GM13977 (cell line): ENCODE measurements around the gene C18orf54.
"Not testable (repeated sequence)": the region's sequence is repeated elsewhere in the genome, so short reads cannot be mapped to it uniquely, and the experiment has no call there.

Experiments
- DNase-seq: peaks from one replicate; pipeline ENCODE4 v3.0.0; 2012; ENCODE audit warnings: low spot score
- CTCF ChIP-seq: IDR thresholded peaks from 2 replicates; pipeline ENCODE4 v1.5.1; 2012; ENCODE audit warnings: mild to moderate bottlenecking, control low read depth; ENCODE audit not compliant: insufficient read depth; ENCODE audit errors: extremely low read depth, missing control alignments
- in situ Hi-C: fragments of 300-500 bp; cut with MboI; formaldehyde crosslinking; loops from one replicate; pipeline ENCODE4 v1.12.0; 2022; ENCODE audit warnings: low sequenced_read_pairs, low pct_unique_long_range_greater_than_20kb, mixed read lengths, inconsistent platforms; ENCODE audit not compliant: unreplicated experiment

Gene C18orf54

GRCh38 chr18:54357660-54358494 is at the start of gene C18orf54, which contains the start of gene STARD6:
Gene C18orf54, plus strand, starts transcription at chr18:54357906. Its CDS starts 2,667 bp downstream, at chr18:54360573.
Gene STARD6, minus strand, starts transcription at chr18:54357858. Its CDS starts 3,285 bp downstream, at chr18:54354573.
- peak; percentile 67 for TF ChIP-seq CTCF
- in situ Hi-C loops = no loop called here
- peak; percentile 94 for DNase-seq

GRCh38 chr18:54309564-54309963 is 48.1 kb upstream of the C18orf54 start:
- DNase-seq, in situ Hi-C loops: not testable (repeated sequence)

- in situ Hi-C loops = no loop called here
- no peak for DNase-seq
Measured at GRCh38 chr18:54316071-54316820, 41.5 kb upstream of the C18orf54 start.

GRCh38 chr18:54323561-54323960 is 34.1 kb upstream of the C18orf54 start:
- DNase-seq = no peak
- in situ Hi-C loops = no loop called here
- TF ChIP-seq CTCF = no peak

More at GRCh38 chr18:54316071-54316820, 41.5 kb upstream of the C18orf54 start:
- TF ChIP-seq CTCF = no peak

- in situ Hi-C loops = no loop called here
- TF ChIP-seq CTCF = no peak
- DNase-seq = no peak
Measured at GRCh38 chr18:54323970-54324369, 33.7 kb upstream of the C18orf54 start.

- TF ChIP-seq CTCF = no peak
- in situ Hi-C loops = no loop called here
- no peak for DNase-seq
Measured at GRCh38 chr18:54327818-54328217, 29.9 kb upstream of the C18orf54 start.

- DNase-seq = no peak
- no peak for TF ChIP-seq CTCF
- in situ Hi-C loops = no loop called here
Measured at GRCh38 chr18:54329787-54330186, 27.9 kb upstream of the C18orf54 start.
